ENCODE results near the gene NACC1. TPM values are rescaled to one million over a fixed set of nuclear protein-coding genes. Genes with fewer than 3 reads are reported as not detected.

NACC1 gene
- total and polyA plus RNA-seq, 2 donors (not counting 3 experiments of a cell fraction or from before 2014, with no cell fraction given), result 97.6 to 120 TPM

DNA sequence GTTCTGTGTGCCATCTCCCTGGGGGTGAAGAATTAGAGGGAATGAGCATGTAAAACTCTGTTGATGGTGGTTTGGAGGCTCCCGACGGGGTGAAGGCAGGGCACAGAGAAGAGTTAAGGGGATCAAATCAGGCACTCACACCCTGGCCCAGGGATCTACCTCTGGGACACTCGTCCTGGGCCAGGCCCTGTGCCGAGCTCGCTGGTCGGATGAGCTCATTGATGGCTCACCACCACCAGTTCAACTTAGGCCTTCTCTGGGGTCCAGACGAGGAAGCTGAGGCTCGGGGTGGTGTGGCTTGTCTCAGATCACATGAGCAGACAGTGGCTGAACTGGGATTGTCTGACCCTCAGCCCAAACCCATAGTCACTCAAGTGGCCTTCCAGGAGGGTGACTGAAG is 1.6 kb downstream of the NACC1 start:
- no peaks in the 10 kb centered on the region for H3K9me1 ChIP-seq (replicated peaks; ENCODE audit: control insufficient read depth, extremely low read depth, insufficient read depth, low read length)
- H3K79me2 ChIP-seq (ENCODE audit: control insufficient read depth, insufficient read depth, low read length), result peaks cover 77% of the 10 kb centered on the region
- no peaks in the 10 kb centered on the region for H4K20me1 ChIP-seq (replicated peaks; ENCODE audit: control insufficient read depth, extremely low read depth, insufficient read depth, low read length)
- no peak overlapping the region for H3K9ac ChIP-seq (replicated peaks; ENCODE audit: extremely low read depth, insufficient read depth, low read length)
- peaks cover 13% of the 10 kb centered on the region for H3K4me1 ChIP-seq (ENCODE audit: control insufficient read depth, extremely low read depth, insufficient read depth, low read length)
- H3K27me3 ChIP-seq (ENCODE audit: control insufficient read depth in 2 of 2, insufficient read depth in 2 of 2, low read length in 2 of 2), result no peaks in the 10 kb centered on the region
- DNase-seq (ENCODE audit: low read depth, low spot score), result no peak
- H3K36me3 ChIP-seq (ENCODE audit: control insufficient read depth in 2 of 2, extremely low read depth in 1 of 2, insufficient read depth in 2 of 2, low read length in 2 of 2), result peaks cover 0 to 7% of the 10 kb centered on the region in 2 experiments
- CTCF ChIA-PET, result interaction anchor here (0.5 to 2.1 kb wide), 8 partner anchors 9 to 143 kb away, joined by 3 to 7 read pairs (median 4); no protein-coding TSS in a partner anchor
- H3K4me3 ChIP-seq (replicated peaks in 1 of 3; ENCODE audit: insufficient read depth in 1 of 3, low read depth in 1 of 3, low read length in 3 of 3), result no peak overlapping the region
- BruUV-seq (replicated peaks), result TSS peak; percentile 11
- dilution Hi-C loops (cut with MboI; ENCODE audit: extremely low pct_ligation_motif_present, low sequenced_read_pairs) (no loop called here), intact Hi-C loops (cut with micrococcal nuclease) (no loop called here)
- H3K9me3 ChIP-seq (replicated peaks; ENCODE audit: control insufficient read depth, insufficient read depth, low read length), result no peaks in the 10 kb centered on the region
- TF ChIP-seq GATA2 (IDR thresholded peaks at IDR 0.05; ENCODE audit: insufficient read depth, insufficient read length, low read depth, low read length), result no peak
- TF ChIP-seq FOS (IDR thresholded peaks at IDR 0.05; ENCODE audit: borderline replicate concordance, insufficient read depth, low read length), result no peak
- TF ChIP-seq POLR2AphosphoS5 (IDR thresholded peaks at IDR 0.05; ENCODE audit: insufficient read depth, low read depth, low read length), result no peak
- no peak for TF ChIP-seq POLR2A (IDR thresholded peaks at IDR 0.05; ENCODE audit: low read depth, low read length)
- TF ChIP-seq, protein P1, sequence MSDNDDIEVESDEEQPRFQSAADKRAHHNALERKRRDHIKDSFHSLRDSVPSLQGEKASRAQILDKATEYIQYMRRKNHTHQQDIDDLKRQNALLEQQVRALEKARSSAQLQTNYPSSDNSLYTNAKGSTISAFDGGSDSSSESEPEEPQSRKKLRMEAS (IDR thresholded peaks at IDR 0.05; ENCODE audit: insufficient read depth, insufficient read length), result no peak
- no peak for TF ChIP-seq MYC (IDR thresholded peaks at IDR 0.05; ENCODE audit: low read depth, low read length)
- TF ChIP-seq EZH2 (IDR thresholded peaks at IDR 0.05; ENCODE audit: borderline replicate concordance, low read depth, low read length, severe bottlenecking), result no peak
- TF ChIP-seq, protein P2, sequence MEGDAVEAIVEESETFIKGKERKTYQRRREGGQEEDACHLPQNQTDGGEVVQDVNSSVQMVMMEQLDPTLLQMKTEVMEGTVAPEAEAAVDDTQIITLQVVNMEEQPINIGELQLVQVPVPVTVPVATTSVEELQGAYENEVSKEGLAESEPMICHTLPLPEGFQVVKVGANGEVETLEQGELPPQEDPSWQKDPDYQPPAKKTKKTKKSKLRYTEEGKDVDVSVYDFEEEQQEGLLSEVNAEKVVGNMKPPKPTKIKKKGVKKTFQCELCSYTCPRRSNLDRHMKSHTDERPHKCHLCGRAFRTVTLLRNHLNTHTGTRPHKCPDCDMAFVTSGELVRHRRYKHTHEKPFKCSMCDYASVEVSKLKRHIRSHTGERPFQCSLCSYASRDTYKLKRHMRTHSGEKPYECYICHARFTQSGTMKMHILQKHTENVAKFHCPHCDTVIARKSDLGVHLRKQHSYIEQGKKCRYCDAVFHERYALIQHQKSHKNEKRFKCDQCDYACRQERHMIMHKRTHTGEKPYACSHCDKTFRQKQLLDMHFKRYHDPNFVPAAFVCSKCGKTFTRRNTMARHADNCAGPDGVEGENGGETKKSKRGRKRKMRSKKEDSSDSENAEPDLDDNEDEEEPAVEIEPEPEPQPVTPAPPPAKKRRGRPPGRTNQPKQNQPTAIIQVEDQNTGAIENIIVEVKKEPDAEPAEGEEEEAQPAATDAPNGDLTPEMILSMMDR (IDR thresholded peaks at IDR 0.05; ENCODE audit: extremely low read depth in 1 of 2, insufficient read depth in 1 of 2, low read depth in 1 of 2, low read length in 2 of 2), result no peak
- no peak for TF ChIP-seq JUN (IDR thresholded peaks at IDR 0.05; ENCODE audit: borderline replicate concordance, insufficient read depth, insufficient read length, low read depth)
- H3K27ac ChIP-seq (ENCODE audit: insufficient read depth, low read depth, low read length), result no peak overlapping the region
- H3K4me2 ChIP-seq (ENCODE audit: insufficient read depth, low read length), result peak overlapping the region; percentile 61
- no peak overlapping the region for H2AFZ ChIP-seq (ENCODE audit: low read depth, low read length)
- POLR2A ChIA-PET, result no interaction called here
- FAIRE-seq, result no peak
